ENCODE results near the gene RBM15.

DNA sequence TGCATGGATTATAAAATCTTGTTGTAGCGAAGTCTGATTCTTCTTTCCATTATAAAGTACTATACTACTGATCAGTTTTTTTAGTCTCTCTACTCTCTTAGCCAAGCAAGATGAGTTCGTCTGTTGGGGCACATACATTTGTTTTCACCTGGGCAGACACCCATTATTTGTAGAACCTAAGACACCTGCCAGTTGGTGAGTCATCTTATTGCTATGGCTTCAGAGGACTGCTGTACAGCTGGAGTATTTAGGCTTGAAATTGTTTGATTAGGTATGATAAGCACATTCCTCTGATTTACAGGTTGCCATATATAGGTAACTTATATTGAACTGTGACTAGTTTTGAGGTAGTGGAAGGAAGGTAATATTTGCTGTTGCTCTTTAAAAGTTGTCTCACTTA lies 17.2 kb downstream of the RBM15 start:
- TF ChIP-seq, protein P1, sequence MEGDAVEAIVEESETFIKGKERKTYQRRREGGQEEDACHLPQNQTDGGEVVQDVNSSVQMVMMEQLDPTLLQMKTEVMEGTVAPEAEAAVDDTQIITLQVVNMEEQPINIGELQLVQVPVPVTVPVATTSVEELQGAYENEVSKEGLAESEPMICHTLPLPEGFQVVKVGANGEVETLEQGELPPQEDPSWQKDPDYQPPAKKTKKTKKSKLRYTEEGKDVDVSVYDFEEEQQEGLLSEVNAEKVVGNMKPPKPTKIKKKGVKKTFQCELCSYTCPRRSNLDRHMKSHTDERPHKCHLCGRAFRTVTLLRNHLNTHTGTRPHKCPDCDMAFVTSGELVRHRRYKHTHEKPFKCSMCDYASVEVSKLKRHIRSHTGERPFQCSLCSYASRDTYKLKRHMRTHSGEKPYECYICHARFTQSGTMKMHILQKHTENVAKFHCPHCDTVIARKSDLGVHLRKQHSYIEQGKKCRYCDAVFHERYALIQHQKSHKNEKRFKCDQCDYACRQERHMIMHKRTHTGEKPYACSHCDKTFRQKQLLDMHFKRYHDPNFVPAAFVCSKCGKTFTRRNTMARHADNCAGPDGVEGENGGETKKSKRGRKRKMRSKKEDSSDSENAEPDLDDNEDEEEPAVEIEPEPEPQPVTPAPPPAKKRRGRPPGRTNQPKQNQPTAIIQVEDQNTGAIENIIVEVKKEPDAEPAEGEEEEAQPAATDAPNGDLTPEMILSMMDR (IDR thresholded peaks at IDR 0.05): no peak
- no peak for TF ChIP-seq POLR2A (IDR thresholded peaks at IDR 0.05)
